Activated CD4-positive, alpha-beta T cell treated with anti-CD3 and anti-CD28 coated beads, Interleukin-10, Interleukin-2, amounts not matched to agents 100 ng/mL and 50 ng/mL, durations not matched to agents 16 hours and 8 hours (primary cell): Measurements from ENCODE around the gene HLA-DPB1.
"Not testable (repeated sequence)": the region's sequence is repeated elsewhere in the genome, so short reads cannot be mapped to it uniquely, and the experiment has no call there.

Source experiments
- DNase-seq: peaks from one replicate; pipeline ENCODE4 v3.0.0-alpha.2; 2020

Gene HLA-DPB1

GRCh38 chr6:33072508-33073100, 3.2 kb upstream of the HLA-DPB1 start:
- DNase-seq, result no peak

- DNase-seq, result peak; percentile 89
Measured at GRCh38 chr6:33073431-33073871, 2.3 kb upstream of the HLA-DPB1 start, which contains the start of gene HLA-DPA1. TSS of gene HLA-DPA1 (minus strand) at chr6:33073649.

- DNase-seq, result no peak
Measured at GRCh38 chr6:33075208-33075567, 602 bp upstream of the HLA-DPB1 start.

- DNase-seq, result no peak
Measured at GRCh38 chr6:33076406-33076934, 680 bp downstream of the HLA-DPB1 start.

- no peak for DNase-seq
Measured at GRCh38 chr6:33077908-33078307, 2.1 kb downstream of the HLA-DPB1 start.

GRCh38 chr6:33078442-33078841, 2.7 kb downstream of the HLA-DPB1 start:
- no peak for DNase-seq

- no peak for DNase-seq
Measured at GRCh38 chr6:33078919-33079521, 3.2 kb downstream of the HLA-DPB1 start.

GRCh38 chr6:33079580-33079979, 3.8 kb downstream of the HLA-DPB1 start:
- DNase-seq, result no peak

GRCh38 chr6:33080127-33081089, 4.6 kb downstream of the HLA-DPB1 start:
- no peak for DNase-seq

- DNase-seq, result no peak
Measured at GRCh38 chr6:33081098-33081824, 5.5 kb downstream of the HLA-DPB1 start.

GRCh38 chr6:33082702-33083101, 6.9 kb downstream of the HLA-DPB1 start:
- peak; percentile 30 for DNase-seq

- DNase-seq, result no peak
Measured at GRCh38 chr6:33085627-33086026, 9.8 kb downstream of the HLA-DPB1 start.

- no peak for DNase-seq
Measured at GRCh38 chr6:33088258-33088930, 12.6 kb downstream of the HLA-DPB1 start.

- no peak for DNase-seq
Measured at GRCh38 chr6:33088931-33089620, 13.3 kb downstream of the HLA-DPB1 start.

- DNase-seq, result peak; percentile 66
Measured at GRCh38 chr6:33091957-33092356, 16.2 kb downstream of the HLA-DPB1 start.

GRCh38 chr6:33092385-33092784, 16.6 kb downstream of the HLA-DPB1 start:
- no peak for DNase-seq

GRCh38 chr6:33093855-33094254, 18.1 kb downstream of the HLA-DPB1 start:
- DNase-seq, result no peak

GRCh38 chr6:33095681-33096080, 19.9 kb downstream of the HLA-DPB1 start:
- DNase-seq, result no peak

GRCh38 chr6:33101121-33101737, 25.4 kb downstream of the HLA-DPB1 start:
- not testable (repeated sequence) for DNase-seq

GRCh38 chr6:33103776-33104175, 28.0 kb downstream of the HLA-DPB1 start:
- no peak for DNase-seq

GRCh38 chr6:33104887-33105286, 29.1 kb downstream of the HLA-DPB1 start:
- no peak for DNase-seq
